Vagina (tissue), 2 donors: ENCODE measurements around the gene SPEM2. TPM values are rescaled to one million over a fixed set of nuclear protein-coding genes. Genes with fewer than 3 reads are reported as not detected.
A peak's percentile ranks its signal among the peaks of the same experiment; 100 is the strongest.

Source experiments
- DNase-seq, 2 donors: peaks; one replicate each; pipeline ENCODE4 v3.0.0-alpha.2; 2017; ENCODE audit errors: extremely low spot score in 2 of 2
- H3K27ac ChIP-seq: fragments of 200-600 bp; sonication (generic); one replicate; pipeline ENCODE4 v1.5.1; 2019
- H3K27me3 ChIP-seq: fragments of 200-600 bp; sonication (generic); one replicate; pipeline ENCODE4 v1.5.1; 2019
- H3K36me3 ChIP-seq, 2 donors: fragments of 200-600 bp; sonication (generic); one replicate each; pipeline ENCODE4 v1.5.1; 2017 to 2019
- H3K4me1 ChIP-seq: fragments of 200-600 bp; sonication (generic); one replicate; pipeline ENCODE4 v1.5.1; 2019
- H3K4me3 ChIP-seq, 2 donors: fragments of 200-600 bp; sonication (generic); 1 replicate in 1 of 2; 2 replicates in 1 of 2; pipeline ENCODE4 v1.5.1; 2016 to 2019
- H3K9me3 ChIP-seq: fragments of 200-600 bp; sonication (generic); one replicate; pipeline ENCODE4 v1.5.1; 2019
- POLR2A ChIP-seq, 2 donors: fragments of 450-650 bp; IDR thresholded peaks; one replicate each; pipeline ENCODE4 v1.6.1; 2017; ENCODE audit warnings: antibody characterized with exemption in 2 of 2, mild to moderate bottlenecking in 2 of 2, moderate library complexity in 2 of 2
- POLR2AphosphoS5 ChIP-seq, 2 donors: sonication (generic); formaldehyde crosslinking; IDR thresholded peaks; one replicate each; pipeline ENCODE4 v1.9.0; 2017; ENCODE audit warnings: antibody characterized with exemption in 2 of 2, mild to moderate bottlenecking in 2 of 2, low read depth in 1 of 2; ENCODE audit not compliant: insufficient read depth in 1 of 2
- intact Hi-C: fragments of 100-400 bp; cut with DNase I; formaldehyde crosslinking; loops from one replicate; pipeline ENCODE4 v1.15.1; 2023
- total RNA-seq: library from RNA; depleted of rRNA; stranded (reverse); fragments of >200 nt; gene quantifications from one replicate; pipeline ENCODE4 v1.2.3, GENCODE V29; 2016
- TF ChIP-seq, protein P1 (sequence below), 3 experiments: fragments of 450-650 bp in 2 of 3; fragments of 200-600 bp in 1 of 3; sonication (generic) in 1 of 3; IDR thresholded peaks; one replicate each; pipeline ENCODE4 v1.5.1; 2017 to 2019; ENCODE audit warnings: antibody characterized with exemption in 3 of 3, mild to moderate bottlenecking in 2 of 3, moderate library complexity in 2 of 3

Gene SPEM2
- total RNA-seq, 1 donor from 2014 or later, result not detected

GRCh38 chr17:7403977-7404736 lies 21.3 kb upstream of the SPEM2 start, which contains the start of gene TMEM256:
Gene TMEM256, minus strand, starts transcription at chr17:7404097. Its CDS starts 13 bp downstream, at chr17:7404084.
- Histone ChIP-seq H3K4me1 (peaks cover 34% of the 10 kb centered on the region), H3K27me3 (no peaks in the 10 kb centered on the region), H3K27ac (peak within 1 kb of the TSS; percentile 98), H3K36me3 (peaks cover 0 to 7% of the 10 kb centered on the region in 2 donors), H3K4me3 (peak within 1 kb of the TSS; percentile 87 to 98), H3K9me3 (no peaks in the 10 kb centered on the region)
- TF ChIP-seq POLR2AphosphoS5 (IDR thresholded peaks at IDR 0.05; ENCODE audit: insufficient read depth in 1 of 2, low read depth in 1 of 2) (peak; percentile 93 to 98), POLR2A (IDR thresholded peaks at IDR 0.05) (peak; percentile 73 to 97)
- TF ChIP-seq, protein P1, sequence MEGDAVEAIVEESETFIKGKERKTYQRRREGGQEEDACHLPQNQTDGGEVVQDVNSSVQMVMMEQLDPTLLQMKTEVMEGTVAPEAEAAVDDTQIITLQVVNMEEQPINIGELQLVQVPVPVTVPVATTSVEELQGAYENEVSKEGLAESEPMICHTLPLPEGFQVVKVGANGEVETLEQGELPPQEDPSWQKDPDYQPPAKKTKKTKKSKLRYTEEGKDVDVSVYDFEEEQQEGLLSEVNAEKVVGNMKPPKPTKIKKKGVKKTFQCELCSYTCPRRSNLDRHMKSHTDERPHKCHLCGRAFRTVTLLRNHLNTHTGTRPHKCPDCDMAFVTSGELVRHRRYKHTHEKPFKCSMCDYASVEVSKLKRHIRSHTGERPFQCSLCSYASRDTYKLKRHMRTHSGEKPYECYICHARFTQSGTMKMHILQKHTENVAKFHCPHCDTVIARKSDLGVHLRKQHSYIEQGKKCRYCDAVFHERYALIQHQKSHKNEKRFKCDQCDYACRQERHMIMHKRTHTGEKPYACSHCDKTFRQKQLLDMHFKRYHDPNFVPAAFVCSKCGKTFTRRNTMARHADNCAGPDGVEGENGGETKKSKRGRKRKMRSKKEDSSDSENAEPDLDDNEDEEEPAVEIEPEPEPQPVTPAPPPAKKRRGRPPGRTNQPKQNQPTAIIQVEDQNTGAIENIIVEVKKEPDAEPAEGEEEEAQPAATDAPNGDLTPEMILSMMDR (IDR thresholded peaks at IDR 0.05), result no peak
- DNase-seq, result peak; percentile 99 to 100
- intact Hi-C loops, result no loop called here

- intact Hi-C loops, result loop anchor here (5.0 kb wide), 1 partner anchor 53 kb away; the partner anchor contains the start of gene KCTD11
- Histone ChIP-seq H3K9me3 (no peaks in the 10 kb centered on the region), H3K27me3 (no peaks in the 10 kb centered on the region), H3K4me3 (peak overlapping the region; percentile 87 to 98), H3K36me3 (peaks cover 0 to 11% of the 10 kb centered on the region in 2 donors), H3K27ac (peak overlapping the region; percentile 98), H3K4me1 (peaks cover 34% of the 10 kb centered on the region)
- TF ChIP-seq POLR2A (IDR thresholded peaks at IDR 0.05), result peak in 1 of 2 donors; percentile 56
- TF ChIP-seq, protein P1 (IDR thresholded peaks at IDR 0.05), result no peak
- TF ChIP-seq POLR2AphosphoS5 (IDR thresholded peaks at IDR 0.05; ENCODE audit: insufficient read depth in 1 of 2, low read depth in 1 of 2), result peak in 1 of 2 donors; percentile 70
- no peak for DNase-seq
These were observed 20.6 kb upstream of the SPEM2 start for GRCh38 chr17:7404737-7405349.

GRCh38 chr17:7405350-7406234 lies 19.8 kb upstream of the SPEM2 start:
- TF ChIP-seq, protein P1 (IDR thresholded peaks at IDR 0.05), result no peak
- Histone ChIP-seq H3K27ac (peak overlapping the region; percentile 98), H3K4me1 (peaks cover 34% of the 10 kb centered on the region), H3K27me3 (no peaks in the 10 kb centered on the region), H3K36me3 (peaks cover 0 to 16% of the 10 kb centered on the region in 2 donors), H3K9me3 (no peaks in the 10 kb centered on the region), H3K4me3 (peak overlapping the region; percentile 87 to 98)
- DNase-seq, result no peak
- intact Hi-C loops, result loop anchor here (5.0 kb wide), 1 partner anchor 53 kb away; the partner anchor contains the start of gene KCTD11

DNA sequence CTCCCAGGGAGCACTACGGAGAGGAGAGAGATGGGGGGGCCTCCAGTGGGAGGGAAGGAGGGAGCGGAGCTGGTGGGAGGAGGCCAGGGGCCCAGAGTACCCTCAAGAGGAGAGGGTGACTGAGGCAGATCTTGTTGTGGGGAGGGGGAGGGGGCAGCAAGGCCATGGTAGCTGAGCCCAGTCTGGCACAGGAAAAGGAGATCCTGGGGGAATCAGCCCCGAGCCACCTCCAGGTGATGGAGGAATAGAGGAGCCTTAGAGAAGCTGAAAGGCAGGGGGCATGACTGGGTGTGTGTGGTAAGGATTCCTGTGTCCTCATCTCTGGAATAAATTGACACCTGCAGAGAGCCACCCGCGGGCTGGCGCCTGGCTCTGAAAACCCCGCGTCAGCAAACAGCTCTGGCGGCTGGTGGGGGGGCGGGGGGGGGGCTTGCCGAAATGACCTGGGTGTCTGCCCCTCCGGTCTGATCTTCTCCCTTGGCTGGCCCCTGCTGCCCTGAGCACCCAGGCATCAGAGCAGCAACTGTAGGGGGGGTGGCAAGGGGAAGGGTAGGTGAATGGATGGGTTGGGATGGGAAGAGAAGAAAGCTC lies 19.1 kb upstream of the SPEM2 start:
- peak overlapping the region; percentile 87 to 98 for H3K4me3 ChIP-seq

More for the DNA sequence above, 19.1 kb upstream of the SPEM2 start:
- H3K27ac ChIP-seq, result peak overlapping the region; percentile 98
- intact Hi-C loops, result loop anchor here (5.0 kb wide), 1 partner anchor 54 kb away; the partner anchor contains the start of gene KCTD11
- H3K36me3 ChIP-seq, result peaks cover 0 to 16% of the 10 kb centered on the region in 2 donors
- TF ChIP-seq POLR2AphosphoS5 (IDR thresholded peaks at IDR 0.05; ENCODE audit: insufficient read depth in 1 of 2, low read depth in 1 of 2), result no peak
- TF ChIP-seq, protein P1 (IDR thresholded peaks at IDR 0.05), result no peak
- no peak for TF ChIP-seq POLR2A (IDR thresholded peaks at IDR 0.05)
- H3K9me3 ChIP-seq, result no peaks in the 10 kb centered on the region
- H3K4me1 ChIP-seq, result peaks cover 34% of the 10 kb centered on the region
- no peak for DNase-seq
- H3K27me3 ChIP-seq, result no peaks in the 10 kb centered on the region
